Neural progenitor cell (in vitro differentiated cells): Measurements from ENCODE around the gene ATP1A1.

Experiments
- EZH2phosphoT487 ChIP-seq: fragments of 200-600 bp; sonication (generic); IDR thresholded peaks from 2 replicates; pipeline ENCODE4 v1.6.1; 2017; ENCODE audit warnings: antibody characterized with exemption
- TF ChIP-seq, protein P1 (sequence below): fragments of 200-600 bp; sonication (generic); IDR thresholded peaks from 2 replicates; pipeline ENCODE4 v1.5.1; 2017; ENCODE audit warnings: antibody characterized with exemption, mild to moderate bottlenecking

DNA sequence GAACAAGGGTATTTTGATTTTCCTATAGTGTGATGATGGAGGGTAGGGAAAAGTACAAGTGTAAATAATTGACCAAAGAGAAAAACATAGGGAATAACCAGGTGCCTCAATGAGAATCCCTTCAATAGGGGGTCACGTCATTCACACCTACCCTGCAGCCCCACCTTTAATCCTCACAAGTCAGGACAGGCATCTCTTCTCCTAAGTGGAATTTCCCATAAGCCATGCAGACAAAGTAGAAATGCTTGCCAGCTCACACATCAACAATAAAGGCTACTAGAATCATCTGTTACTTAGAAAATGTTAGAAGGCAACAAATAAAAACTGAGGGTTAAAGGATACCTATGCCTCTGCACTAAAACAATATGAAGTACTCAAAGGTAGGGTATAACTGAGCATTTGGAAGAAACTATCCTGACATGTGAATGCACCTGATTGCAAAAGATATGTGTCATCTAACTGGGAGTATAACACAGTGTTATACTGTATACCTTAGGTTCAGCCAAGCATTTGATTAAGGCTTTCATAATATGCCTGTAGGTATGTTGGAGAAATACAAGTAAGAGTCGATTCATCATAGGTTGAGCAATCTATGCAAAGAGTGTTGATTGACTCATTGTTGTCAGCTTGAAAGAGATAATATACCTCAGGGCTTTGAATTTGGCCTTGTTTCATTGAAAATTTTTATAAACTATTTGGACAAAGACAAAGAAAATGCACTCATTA lies 32.4 kb upstream of the ATP1A1 start:
- TF ChIP-seq, protein P1, sequence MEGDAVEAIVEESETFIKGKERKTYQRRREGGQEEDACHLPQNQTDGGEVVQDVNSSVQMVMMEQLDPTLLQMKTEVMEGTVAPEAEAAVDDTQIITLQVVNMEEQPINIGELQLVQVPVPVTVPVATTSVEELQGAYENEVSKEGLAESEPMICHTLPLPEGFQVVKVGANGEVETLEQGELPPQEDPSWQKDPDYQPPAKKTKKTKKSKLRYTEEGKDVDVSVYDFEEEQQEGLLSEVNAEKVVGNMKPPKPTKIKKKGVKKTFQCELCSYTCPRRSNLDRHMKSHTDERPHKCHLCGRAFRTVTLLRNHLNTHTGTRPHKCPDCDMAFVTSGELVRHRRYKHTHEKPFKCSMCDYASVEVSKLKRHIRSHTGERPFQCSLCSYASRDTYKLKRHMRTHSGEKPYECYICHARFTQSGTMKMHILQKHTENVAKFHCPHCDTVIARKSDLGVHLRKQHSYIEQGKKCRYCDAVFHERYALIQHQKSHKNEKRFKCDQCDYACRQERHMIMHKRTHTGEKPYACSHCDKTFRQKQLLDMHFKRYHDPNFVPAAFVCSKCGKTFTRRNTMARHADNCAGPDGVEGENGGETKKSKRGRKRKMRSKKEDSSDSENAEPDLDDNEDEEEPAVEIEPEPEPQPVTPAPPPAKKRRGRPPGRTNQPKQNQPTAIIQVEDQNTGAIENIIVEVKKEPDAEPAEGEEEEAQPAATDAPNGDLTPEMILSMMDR, result no peak
- TF ChIP-seq EZH2phosphoT487, result no peak
